Bronchial epithelial cell (primary cell): ENCODE measurements around the gene ACCSL. TPM values are rescaled to one million over a fixed set of nuclear protein-coding genes. Genes with fewer than 3 reads are reported as not detected.

Experiments
- DNase-seq: peaks from one replicate; pipeline ENCODE4 v3.0.0-alpha.2; 2010; ENCODE audit warnings: low read depth
- FAIRE-seq: peaks from 2 replicates; lab custom pipeline; 2011; peaks lifted over from hg19 to GRCh38; lab: Jason Lieb, UNC
- H3K27me3 ChIP-seq: 2 replicates; pipeline ENCODE4 v1.5.1; 2011; ENCODE audit warnings: low read length; ENCODE audit not compliant: control insufficient read depth, insufficient read depth
- H3K36me3 ChIP-seq: 2 replicates; pipeline ENCODE4 v1.5.1; 2011; ENCODE audit warnings: low read length; ENCODE audit not compliant: control insufficient read depth, insufficient read depth
- H3K4me3 ChIP-seq: 2 replicates; pipeline ENCODE4 v1.5.1; 2011; ENCODE audit warnings: mild to moderate bottlenecking, low read depth, low read length, control low read depth
- total RNA-seq: library from RNA; depleted of rRNA; stranded (reverse); fragments of >200 nt; gene quantifications from 2 replicates; pipeline ENCODE4 v1.2.1, GENCODE V29; 2014
- TF ChIP-seq, protein P1 (sequence below): IDR thresholded peaks from 2 replicates; pipeline ENCODE4 v1.5.1; 2011; ENCODE audit warnings: mild to moderate bottlenecking, moderate library complexity, low read length, control low read depth, inconsistent platforms; ENCODE audit not compliant: insufficient read depth, severe bottlenecking

The ACCSL gene
- total RNA-seq: not detected in 2 replicates

DNA sequence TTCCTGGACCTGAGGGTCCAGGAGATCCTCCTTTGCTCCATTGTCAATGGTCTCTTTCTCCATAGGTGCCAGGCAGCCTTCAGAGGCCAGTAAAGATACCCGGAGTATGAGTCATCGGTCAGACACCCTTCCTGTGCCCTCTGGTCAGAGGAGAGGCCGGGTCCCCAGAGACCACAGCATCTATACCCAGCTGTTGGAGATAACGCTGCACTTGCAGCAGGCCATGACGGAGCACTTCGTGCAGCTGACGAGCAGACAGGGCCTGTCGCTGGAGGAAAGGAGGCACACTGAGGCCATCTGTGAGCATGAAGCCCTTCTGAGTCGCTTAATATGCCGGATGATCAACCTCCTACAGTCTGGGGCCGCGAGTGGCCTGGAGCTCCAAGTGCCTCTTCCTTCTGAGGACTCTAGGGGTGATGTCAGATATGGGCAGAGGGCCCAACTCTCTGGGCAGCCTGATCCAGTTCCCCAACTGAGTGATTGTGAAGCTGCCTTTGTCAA is at the start of gene ACCSL:
TSS of gene ACCSL (plus strand) at position 51 of the 501 bp plus-strand sequence. CDS start at position 107, 56 bp downstream.
- no peak for FAIRE-seq
- TF ChIP-seq, protein P1, sequence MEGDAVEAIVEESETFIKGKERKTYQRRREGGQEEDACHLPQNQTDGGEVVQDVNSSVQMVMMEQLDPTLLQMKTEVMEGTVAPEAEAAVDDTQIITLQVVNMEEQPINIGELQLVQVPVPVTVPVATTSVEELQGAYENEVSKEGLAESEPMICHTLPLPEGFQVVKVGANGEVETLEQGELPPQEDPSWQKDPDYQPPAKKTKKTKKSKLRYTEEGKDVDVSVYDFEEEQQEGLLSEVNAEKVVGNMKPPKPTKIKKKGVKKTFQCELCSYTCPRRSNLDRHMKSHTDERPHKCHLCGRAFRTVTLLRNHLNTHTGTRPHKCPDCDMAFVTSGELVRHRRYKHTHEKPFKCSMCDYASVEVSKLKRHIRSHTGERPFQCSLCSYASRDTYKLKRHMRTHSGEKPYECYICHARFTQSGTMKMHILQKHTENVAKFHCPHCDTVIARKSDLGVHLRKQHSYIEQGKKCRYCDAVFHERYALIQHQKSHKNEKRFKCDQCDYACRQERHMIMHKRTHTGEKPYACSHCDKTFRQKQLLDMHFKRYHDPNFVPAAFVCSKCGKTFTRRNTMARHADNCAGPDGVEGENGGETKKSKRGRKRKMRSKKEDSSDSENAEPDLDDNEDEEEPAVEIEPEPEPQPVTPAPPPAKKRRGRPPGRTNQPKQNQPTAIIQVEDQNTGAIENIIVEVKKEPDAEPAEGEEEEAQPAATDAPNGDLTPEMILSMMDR: no peak
- Histone ChIP-seq H3K4me3 (no peak within 1 kb of the TSS), H3K27me3 (no peaks in the 10 kb centered on the region), H3K36me3 (no peaks in the 10 kb centered on the region)
- DNase-seq: no peak

DNA sequence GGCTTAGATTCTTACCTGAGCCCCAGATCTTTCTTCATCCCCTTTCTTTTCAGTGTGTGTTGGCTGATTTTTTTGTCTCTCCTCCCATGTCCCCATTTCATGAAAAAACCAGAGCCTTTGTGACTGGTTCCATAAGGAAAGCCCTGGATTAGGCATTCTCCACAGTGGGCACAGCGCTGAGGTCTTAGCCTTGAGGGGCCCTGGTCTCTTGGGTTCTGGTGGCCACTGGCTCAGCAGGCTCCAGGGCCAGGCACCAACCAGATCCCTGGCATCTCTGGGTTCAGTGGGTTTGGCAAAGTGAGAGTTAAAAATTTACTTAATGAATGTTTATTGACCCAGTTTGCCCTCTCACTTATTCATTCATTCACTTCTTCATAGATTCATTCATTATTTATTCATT is 49.5 kb upstream of the ACCSL start:
- DNase-seq (no peak), FAIRE-seq (no peak)
- TF ChIP-seq, protein P1: no peak
- H3K36me3 ChIP-seq: no peaks in the 10 kb centered on the region
- no peak overlapping the region for H3K4me3 ChIP-seq
- H3K27me3 ChIP-seq: no peaks in the 10 kb centered on the region

DNA sequence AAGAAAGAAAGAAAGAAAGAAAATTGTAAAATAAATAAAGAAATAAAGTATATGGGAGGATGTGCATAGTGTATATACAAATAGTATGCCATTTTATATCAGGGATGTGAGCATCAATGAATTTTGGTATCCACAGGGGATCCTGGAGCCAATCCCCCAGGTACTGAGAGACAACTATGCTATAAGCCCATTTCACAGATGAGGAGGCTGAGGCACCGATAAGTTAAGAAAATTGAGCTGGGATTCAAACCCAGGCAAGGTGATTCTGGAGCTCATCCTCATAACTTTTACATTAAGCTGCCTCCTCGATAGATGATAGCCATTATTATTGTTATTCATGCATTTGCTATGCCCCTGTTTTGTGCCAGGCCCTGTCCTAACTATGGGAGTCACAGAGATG is 47.0 kb upstream of the ACCSL start:
- FAIRE-seq: no peak

DNA sequence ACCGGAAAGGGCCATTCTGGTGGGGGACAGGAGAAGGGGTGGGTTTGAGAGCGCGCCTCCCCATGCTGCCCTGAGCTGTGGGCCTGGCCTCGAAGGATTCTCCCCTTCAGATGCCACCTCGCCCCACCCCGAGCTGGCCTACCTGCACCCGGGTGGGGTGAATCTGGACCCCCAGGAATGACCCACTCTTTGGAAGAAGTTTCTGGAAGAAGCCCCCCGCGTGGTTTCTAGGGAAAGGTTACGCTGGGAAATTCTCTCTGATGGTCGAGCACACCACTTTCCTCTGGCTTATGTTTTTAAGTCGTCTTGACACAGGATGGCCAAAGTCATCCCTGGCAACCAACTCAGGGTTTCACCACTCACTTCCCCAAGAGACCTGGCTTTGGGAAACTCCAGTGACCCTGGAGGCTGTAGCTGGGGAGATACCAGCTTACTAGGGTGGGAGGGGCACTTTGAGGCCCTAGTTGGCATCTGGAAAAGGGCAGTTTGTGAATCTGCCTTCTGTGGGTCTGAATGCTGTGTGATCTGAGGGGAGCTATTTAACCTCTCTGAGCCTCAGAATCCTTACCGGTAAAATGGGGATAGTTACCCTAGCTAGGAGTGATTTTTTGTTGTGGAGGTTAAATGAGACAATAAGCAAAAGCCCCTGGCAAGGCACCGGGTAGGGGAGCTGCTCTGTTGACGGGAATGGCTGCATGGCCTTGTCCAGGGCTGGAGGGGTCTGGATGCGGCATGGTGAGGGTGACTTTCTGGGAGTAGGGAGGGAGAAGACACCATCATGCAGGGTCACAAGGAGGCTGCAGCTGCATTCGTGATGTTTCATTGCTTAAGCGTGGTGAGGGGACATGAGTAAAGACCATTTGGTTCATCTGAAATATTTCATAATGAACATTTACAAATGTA is 45.3 kb upstream of the ACCSL start:
- no peak for FAIRE-seq
- H3K27me3 ChIP-seq: no peaks in the 10 kb centered on the region
- no peak overlapping the region for H3K4me3 ChIP-seq

More for the DNA sequence above, 47.0 kb upstream of the ACCSL start:
- H3K27me3 ChIP-seq: no peaks in the 10 kb centered on the region
- H3K36me3 ChIP-seq: no peaks in the 10 kb centered on the region
- TF ChIP-seq, protein P1: no peak
- no peak for DNase-seq
- H3K4me3 ChIP-seq: no peak overlapping the region

DNA sequence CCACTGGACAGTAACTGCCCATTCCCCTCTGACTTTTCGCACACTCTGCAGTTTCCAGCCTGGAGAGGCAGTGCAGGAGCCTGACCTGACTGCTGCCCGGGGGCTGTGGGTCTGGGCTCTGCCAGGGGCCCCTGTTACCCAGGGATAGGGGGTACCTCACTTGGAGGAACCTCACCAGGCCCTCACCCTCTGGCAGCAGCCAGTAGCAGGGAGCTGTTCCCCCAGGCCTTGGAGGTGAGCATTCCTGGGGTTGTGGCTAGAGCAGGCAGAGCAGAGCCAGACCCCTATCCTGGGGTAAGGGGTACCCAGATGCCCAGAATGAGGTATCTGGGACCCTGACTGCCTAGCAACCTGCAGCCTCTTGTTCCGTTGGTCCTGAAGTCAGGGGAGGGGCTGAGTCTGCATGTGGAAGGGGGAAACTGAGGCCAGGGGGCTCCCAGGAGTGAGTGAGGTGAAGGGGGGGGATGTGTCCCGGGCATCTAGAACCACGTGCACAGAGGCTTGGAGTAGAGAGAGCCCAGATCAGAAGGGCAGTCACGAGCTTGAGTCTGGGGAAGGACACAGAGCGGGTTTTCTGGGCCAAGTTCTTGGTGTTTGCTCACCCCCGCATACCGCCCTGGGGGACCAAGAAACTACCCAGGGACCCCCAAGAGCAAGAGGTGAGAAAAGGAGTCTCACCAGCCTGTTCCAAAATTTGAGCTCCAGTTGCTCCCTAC is 43.9 kb upstream of the ACCSL start:
- Histone ChIP-seq H3K36me3 (no peaks in the 10 kb centered on the region), H3K4me3 (no peak overlapping the region), H3K27me3 (no peaks in the 10 kb centered on the region)
- DNase-seq (no peak), FAIRE-seq (no peak)
- TF ChIP-seq, protein P1: no peak

More for the DNA sequence above, 45.3 kb upstream of the ACCSL start:
- no peak for DNase-seq
- TF ChIP-seq, protein P1: no peak
- no peaks in the 10 kb centered on the region for H3K36me3 ChIP-seq
